HEK293 (cell line): ENCODE data around the gene SEPTIN2.

ENCODE experiments used
- CTCF ChIP-seq: fragments of 450-650 bp; formaldehyde crosslinking; IDR thresholded peaks from 2 replicates; pipeline ENCODE4 v1.5.1; 2016; ENCODE audit warnings: missing biosample characterization, missing genetic modification characterization
- EGR2 ChIP-seq: fragments of 450-650 bp; formaldehyde crosslinking; IDR thresholded peaks from 2 replicates; pipeline ENCODE4 v1.5.1; 2016; ENCODE audit warnings: low read depth, missing biosample characterization, missing genetic modification characterization
- GLI2 ChIP-seq: fragments of 450-650 bp; formaldehyde crosslinking; IDR thresholded peaks from 2 replicates; pipeline ENCODE4; 2017; ENCODE audit warnings: missing biosample characterization, missing genetic modification characterization, low read depth, borderline replicate concordance
- HOXC10 ChIP-seq: sonication (generic); formaldehyde crosslinking; IDR thresholded peaks from 2 replicates; pipeline ENCODE4 v1.8.1; 2023; ENCODE audit warnings: mild to moderate bottlenecking, missing genetic modification reagents
- HOXD13 ChIP-seq: sonication (generic); formaldehyde crosslinking; IDR thresholded peaks from 2 replicates; pipeline ENCODE4 v1.8.0; 2022; ENCODE audit warnings: missing genetic modification reagents, borderline replicate concordance
- MEIS1 ChIP-seq: sonication (generic); formaldehyde crosslinking; IDR thresholded peaks from 2 replicates; pipeline ENCODE4 v1.8.1; 2022; ENCODE audit warnings: missing genetic modification reagents, mild to moderate bottlenecking, borderline replicate concordance
- OVOL3 ChIP-seq: fragments of 450-650 bp; formaldehyde crosslinking; IDR thresholded peaks from 2 replicates; pipeline ENCODE4 v1.5.1; 2016; ENCODE audit warnings: missing biosample characterization, missing genetic modification characterization
- SETDB1 ChIP-seq: IDR thresholded peaks from one replicate; pipeline ENCODE4 v1.6.1; 2017; ENCODE audit warnings: mild to moderate bottlenecking, low read length, moderate library complexity, mixed read lengths; ENCODE audit not compliant: insufficient read length
- SP2 ChIP-seq: fragments of 450-650 bp; formaldehyde crosslinking; IDR thresholded peaks from 2 replicates; pipeline ENCODE4 v1.5.1; 2016; ENCODE audit warnings: missing biosample characterization, missing genetic modification characterization
- WT1 ChIP-seq: fragments of 450-650 bp; formaldehyde crosslinking; IDR thresholded peaks from 2 replicates; pipeline ENCODE4 v1.5.1; 2016; ENCODE audit warnings: missing biosample characterization, missing genetic modification characterization
- YY2 ChIP-seq: fragments of 450-650 bp; formaldehyde crosslinking; IDR thresholded peaks from 2 replicates; pipeline ENCODE4 v1.5.1; 2016; ENCODE audit warnings: missing biosample characterization, missing genetic modification characterization
- ZBTB48 ChIP-seq: fragments of 450-650 bp; formaldehyde crosslinking; IDR thresholded peaks from 2 replicates; pipeline ENCODE4 v1.5.1; 2016; ENCODE audit warnings: missing biosample characterization, missing genetic modification characterization
- ZBTB49 ChIP-seq: fragments of 450-650 bp; formaldehyde crosslinking; IDR thresholded peaks from 2 replicates; pipeline ENCODE4 v1.5.1; 2016; ENCODE audit warnings: missing biosample characterization, missing genetic modification characterization, low read depth
- ZFP69B ChIP-seq: fragments of 450-650 bp; formaldehyde crosslinking; IDR thresholded peaks from 2 replicates; pipeline ENCODE4 v1.5.1; 2016; ENCODE audit warnings: missing biosample characterization, missing genetic modification characterization
- ZIC2 ChIP-seq: fragments of 450-650 bp; formaldehyde crosslinking; IDR thresholded peaks from 2 replicates; pipeline ENCODE4 v1.5.1; 2016; ENCODE audit warnings: missing biosample characterization, missing genetic modification characterization
- ZNF10 ChIP-seq: fragments of 450-650 bp; formaldehyde crosslinking; IDR thresholded peaks from 2 replicates; pipeline ENCODE4 v1.5.1; 2017; ENCODE audit warnings: missing biosample characterization, missing genetic modification characterization
- ZNF114 ChIP-seq: fragments of 450-650 bp; formaldehyde crosslinking; IDR thresholded peaks from 2 replicates; pipeline ENCODE4 v1.5.0; 2017; ENCODE audit warnings: missing biosample characterization, missing genetic modification characterization
- ZNF133 ChIP-seq: fragments of 450-650 bp; formaldehyde crosslinking; IDR thresholded peaks from 2 replicates; pipeline ENCODE4 v1.5.1; 2016; ENCODE audit warnings: missing biosample characterization, missing genetic modification characterization
- ZNF157 ChIP-seq: fragments of 450-650 bp; formaldehyde crosslinking; IDR thresholded peaks from 2 replicates; pipeline ENCODE4 v1.5.1; 2016; ENCODE audit warnings: missing biosample characterization, missing genetic modification characterization
- ZNF16 ChIP-seq: fragments of 450-650 bp; formaldehyde crosslinking; IDR thresholded peaks from 2 replicates; pipeline ENCODE4 v1.5.1; 2016; ENCODE audit warnings: low read depth, missing biosample characterization, missing genetic modification characterization
- ZNF174 ChIP-seq: fragments of 450-650 bp; formaldehyde crosslinking; IDR thresholded peaks from 2 replicates; pipeline ENCODE4 v1.5.0; 2017; ENCODE audit warnings: missing biosample characterization, mild to moderate bottlenecking, missing genetic modification characterization
- ZNF175 ChIP-seq: fragments of 450-650 bp; formaldehyde crosslinking; IDR thresholded peaks from 2 replicates; pipeline ENCODE4 v1.5.1; 2016; ENCODE audit warnings: missing biosample characterization, missing genetic modification characterization
- ZNF214 ChIP-seq: fragments of 450-650 bp; formaldehyde crosslinking; IDR thresholded peaks from 2 replicates; pipeline ENCODE4 v1.5.1; 2017; ENCODE audit warnings: missing biosample characterization, mild to moderate bottlenecking, missing genetic modification characterization, borderline replicate concordance
- ZNF24 ChIP-seq: fragments of 450-650 bp; formaldehyde crosslinking; IDR thresholded peaks from 2 replicates; pipeline ENCODE4 v1.5.1; 2016; ENCODE audit warnings: missing biosample characterization, missing genetic modification characterization
- ZNF292 ChIP-seq: fragments of 450-650 bp; formaldehyde crosslinking; IDR thresholded peaks from 2 replicates; pipeline ENCODE4 v1.5.1; 2016; ENCODE audit warnings: low read depth, missing biosample characterization, missing genetic modification characterization, borderline replicate concordance
- ZNF311 ChIP-seq: fragments of 450-650 bp; formaldehyde crosslinking; IDR thresholded peaks from 2 replicates; pipeline ENCODE4 v1.5.1; 2017; ENCODE audit warnings: missing biosample characterization, missing genetic modification characterization, borderline replicate concordance
- ZNF350 ChIP-seq: fragments of 450-650 bp; formaldehyde crosslinking; IDR thresholded peaks from 2 replicates; pipeline ENCODE4 v1.5.0; 2017; ENCODE audit warnings: missing biosample characterization, mild to moderate bottlenecking, missing genetic modification characterization
- ZNF423 ChIP-seq: fragments of 450-650 bp; formaldehyde crosslinking; IDR thresholded peaks from 2 replicates; pipeline ENCODE4 v1.5.1; 2016; ENCODE audit warnings: missing biosample characterization, missing genetic modification characterization
- ZNF473 ChIP-seq: fragments of 450-650 bp; formaldehyde crosslinking; IDR thresholded peaks from 2 replicates; pipeline ENCODE4 v1.5.1; 2017; ENCODE audit warnings: missing biosample characterization, missing genetic modification characterization
- ZNF560 ChIP-seq: fragments of 450-650 bp; formaldehyde crosslinking; IDR thresholded peaks from 2 replicates; pipeline ENCODE4 v1.5.1; 2017; ENCODE audit warnings: missing biosample characterization, missing genetic modification characterization, borderline replicate concordance
- ZNF600 ChIP-seq: fragments of 450-650 bp; formaldehyde crosslinking; IDR thresholded peaks from 2 replicates; pipeline ENCODE4 v1.5.1; 2016; ENCODE audit warnings: missing biosample characterization, missing genetic modification characterization
- ZNF624 ChIP-seq: fragments of 450-650 bp; formaldehyde crosslinking; IDR thresholded peaks from 2 replicates; pipeline ENCODE4 v1.5.1; 2017; ENCODE audit warnings: missing biosample characterization, missing genetic modification characterization
- ZNF837 ChIP-seq: fragments of 450-650 bp; formaldehyde crosslinking; IDR thresholded peaks from 2 replicates; pipeline ENCODE4 v1.5.1; 2016; ENCODE audit warnings: missing biosample characterization, missing genetic modification characterization
- TF ChIP-seq, protein P1 (sequence below): fragments of 450-650 bp; formaldehyde crosslinking; IDR thresholded peaks from 2 replicates; pipeline ENCODE4 v1.5.1; 2016; ENCODE audit warnings: missing biosample characterization, missing genetic modification characterization

Gene SEPTIN2

DNA sequence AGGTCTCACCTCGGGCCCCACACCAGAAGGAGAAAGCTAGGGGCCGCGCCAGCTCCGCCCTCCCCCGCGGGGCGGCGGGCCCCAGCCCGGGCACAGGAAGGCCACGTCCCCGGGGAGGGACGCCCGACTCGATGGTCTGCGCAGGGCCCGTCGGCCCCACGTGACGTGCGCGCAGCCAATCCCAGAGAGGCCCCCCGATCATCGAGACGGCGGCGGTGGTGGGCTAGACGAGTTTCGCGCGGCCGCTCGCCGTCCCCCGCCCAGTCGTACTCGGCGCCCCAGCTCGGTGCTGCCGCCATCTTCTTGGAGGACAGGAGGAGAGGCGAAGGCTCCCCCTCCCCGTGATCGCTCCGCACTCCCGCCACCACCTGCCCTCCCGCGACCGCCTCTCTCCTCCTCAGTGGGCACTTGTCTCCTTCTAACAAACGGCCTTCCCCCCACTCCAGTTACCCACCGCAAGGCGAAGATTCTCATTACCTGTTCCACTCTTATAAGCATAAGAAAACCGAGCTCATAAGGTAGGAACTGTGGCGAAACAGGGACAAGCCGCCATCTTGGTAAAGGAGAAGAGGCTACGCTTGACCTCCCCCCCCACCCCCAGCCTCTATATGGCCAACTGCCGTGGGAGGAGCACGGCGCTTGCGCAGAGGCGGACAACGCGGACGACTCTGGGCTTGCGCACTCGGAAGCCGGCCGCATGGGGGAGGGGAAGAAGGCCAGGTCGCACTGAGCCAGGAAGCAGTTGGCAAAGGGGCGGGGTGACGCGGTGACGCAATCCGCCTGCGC, 439 bp upstream of the SEPTIN2 start, which contains the start of gene HDLBP (continued):
- TF ChIP-seq, protein P1, sequence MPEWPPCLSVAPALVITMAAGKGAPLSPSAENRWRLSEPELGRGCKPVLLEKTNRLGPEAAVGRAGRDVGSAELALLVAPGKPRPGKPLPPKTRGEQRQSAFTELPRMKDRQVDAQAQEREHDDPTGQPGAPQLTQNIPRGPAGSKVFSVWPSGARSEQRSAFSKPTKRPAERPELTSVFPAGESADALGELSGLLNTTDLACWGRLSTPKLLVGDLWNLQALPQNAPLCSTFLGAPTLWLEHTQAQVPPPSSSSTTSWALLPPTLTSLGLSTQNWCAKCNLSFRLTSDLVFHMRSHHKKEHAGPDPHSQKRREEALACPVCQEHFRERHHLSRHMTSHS (tag by site-specific recombination), result no peak
- TF ChIP-seq ZNF473 (tag by site-specific recombination) (no peak), ZBTB48 (tag by site-specific recombination) (no peak; the same call in 1 of the 2 replicates), ZNF292 (tag by site-specific recombination) (no peak), ZNF350 (tag by site-specific recombination) (no peak), ZNF624 (no peak), ZNF423 (peak; percentile 88), HOXC10 (CRISPR knock-in tag) (no peak), SETDB1 (no peak), SP2 (tag by site-specific recombination) (peak; percentile 81), ZNF560 (tag by site-specific recombination) (no peak), ZNF600 (tag by site-specific recombination) (no peak; the same call in none of the 2 replicates), ZFP69B (tag by site-specific recombination) (peak; percentile 94), EGR2 (tag by site-specific recombination) (peak; percentile 53), MEIS1 (no peak), HOXD13 (no peak), ZNF175 (no peak), ZNF837 (tag by site-specific recombination) (no peak), YY2 (tag by site-specific recombination) (peak; percentile 91), ZNF214 (no peak), ZNF157 (tag by site-specific recombination) (no peak), ZNF311 (tag by site-specific recombination) (no peak), CTCF (tag by site-specific recombination) (peak; percentile 98), ZNF24 (tag by site-specific recombination) (peak; percentile 73; the same call in 1 of the 2 replicates), GLI2 (no peak), ZNF174 (tag by site-specific recombination) (no peak), ZNF133 (tag by site-specific recombination) (no peak), ZNF10 (tag by site-specific recombination) (no peak), ZNF114 (no peak), ZIC2 (tag by site-specific recombination) (no peak; the same call in 1 of the 2 replicates), ZNF16 (tag by site-specific recombination) (no peak), ZBTB49 (tag by site-specific recombination) (no peak), WT1 (tag by site-specific recombination) (peak; percentile 47; the same call in 1 of the 2 replicates), OVOL3 (tag by site-specific recombination) (no peak)
